ENCODE data around the gene FANCF.
"Not testable (repeated sequence)": the region's sequence is repeated elsewhere in the genome, so short reads cannot be mapped to it uniquely, and the experiment has no call there.

The FANCF gene, protein sequence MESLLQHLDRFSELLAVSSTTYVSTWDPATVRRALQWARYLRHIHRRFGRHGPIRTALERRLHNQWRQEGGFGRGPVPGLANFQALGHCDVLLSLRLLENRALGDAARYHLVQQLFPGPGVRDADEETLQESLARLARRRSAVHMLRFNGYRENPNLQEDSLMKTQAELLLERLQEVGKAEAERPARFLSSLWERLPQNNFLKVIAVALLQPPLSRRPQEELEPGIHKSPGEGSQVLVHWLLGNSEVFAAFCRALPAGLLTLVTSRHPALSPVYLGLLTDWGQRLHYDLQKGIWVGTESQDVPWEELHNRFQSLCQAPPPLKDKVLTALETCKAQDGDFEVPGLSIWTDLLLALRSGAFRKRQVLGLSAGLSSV

DNA sequence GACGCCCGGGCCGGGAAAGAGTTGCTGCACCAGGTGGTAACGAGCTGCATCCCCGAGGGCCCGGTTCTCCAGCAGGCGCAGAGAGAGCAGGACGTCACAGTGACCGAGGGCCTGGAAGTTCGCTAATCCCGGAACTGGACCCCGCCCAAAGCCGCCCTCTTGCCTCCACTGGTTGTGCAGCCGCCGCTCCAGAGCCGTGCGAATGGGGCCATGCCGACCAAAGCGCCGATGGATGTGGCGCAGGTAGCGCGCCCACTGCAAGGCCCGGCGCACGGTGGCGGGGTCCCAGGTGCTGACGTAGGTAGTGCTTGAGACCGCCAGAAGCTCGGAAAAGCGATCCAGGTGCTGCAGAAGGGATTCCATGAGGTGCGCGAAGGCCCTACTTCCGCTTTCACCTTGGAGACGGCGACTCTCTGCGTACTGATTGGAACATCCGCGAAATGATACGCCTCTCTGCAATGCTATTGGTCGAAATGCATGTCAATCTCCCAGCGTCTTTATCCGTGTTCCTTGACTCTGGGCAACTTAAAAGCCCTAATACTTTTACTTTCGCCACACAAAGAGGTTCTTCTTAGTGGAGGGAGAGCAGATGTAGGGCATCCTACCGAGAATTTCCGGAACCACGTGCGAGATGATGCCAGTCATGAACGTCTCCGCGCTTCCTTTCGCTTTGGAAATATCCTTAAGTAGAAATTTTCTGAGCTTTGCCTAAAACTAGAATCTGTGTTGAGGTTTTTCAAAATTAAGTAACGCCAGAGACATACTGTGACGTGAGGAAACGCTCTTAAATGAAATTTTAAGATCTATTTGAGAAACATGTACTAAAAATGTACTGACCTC, at the start of gene FANCF:
Gene FANCF, minus strand, starts transcription at position 376 of the 840 bp plus-strand sequence. Its CDS starts 13 bp downstream, at position 363.
- peak; percentile 49 to 95 (median 88) for DNase-seq

DNA sequence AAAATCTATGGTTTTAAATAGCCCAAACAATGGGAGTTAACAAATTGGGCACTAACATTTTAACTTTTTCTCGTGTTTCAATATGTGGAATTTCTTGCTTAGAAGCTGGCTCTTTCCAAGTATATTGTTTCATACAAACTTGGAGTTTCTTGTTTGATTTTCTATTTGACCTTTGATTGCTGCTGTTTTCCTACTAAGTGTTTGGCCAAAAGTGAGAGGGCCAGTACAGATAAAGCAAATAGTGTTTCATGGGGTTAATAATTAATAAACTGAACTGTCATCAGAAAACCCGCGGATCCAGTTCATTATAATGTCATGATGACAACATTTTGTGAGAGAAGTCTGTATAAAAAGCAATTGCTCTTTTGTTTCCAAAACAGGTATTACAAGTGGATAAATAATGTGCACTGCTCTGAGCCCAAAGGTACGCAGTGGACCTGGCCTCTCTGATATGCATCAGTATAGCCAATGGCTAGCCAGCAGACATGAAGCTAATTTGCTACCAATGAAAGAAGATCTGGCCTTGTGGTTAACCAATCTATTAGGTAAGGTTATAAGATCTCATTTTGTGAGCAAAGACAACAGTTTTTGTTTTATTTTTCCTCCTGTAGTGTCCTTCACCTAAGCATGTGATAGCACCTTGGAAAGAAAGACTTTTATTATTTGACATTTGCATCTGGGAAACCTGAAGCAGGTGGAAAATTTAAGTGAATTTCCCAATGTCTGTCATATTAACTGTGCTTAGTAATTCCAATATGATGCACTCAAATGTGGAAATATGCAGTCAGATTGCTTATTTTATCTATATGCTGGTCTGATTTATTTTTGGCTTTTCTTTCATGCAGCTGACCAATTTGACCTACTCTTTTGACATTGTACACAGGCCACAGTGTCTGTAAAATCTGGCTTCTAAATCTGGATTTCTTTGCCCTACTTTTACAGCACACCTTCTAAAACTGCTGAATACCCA, 49.1 kb upstream of the FANCF start:
- DNase-seq: no peak

DNA sequence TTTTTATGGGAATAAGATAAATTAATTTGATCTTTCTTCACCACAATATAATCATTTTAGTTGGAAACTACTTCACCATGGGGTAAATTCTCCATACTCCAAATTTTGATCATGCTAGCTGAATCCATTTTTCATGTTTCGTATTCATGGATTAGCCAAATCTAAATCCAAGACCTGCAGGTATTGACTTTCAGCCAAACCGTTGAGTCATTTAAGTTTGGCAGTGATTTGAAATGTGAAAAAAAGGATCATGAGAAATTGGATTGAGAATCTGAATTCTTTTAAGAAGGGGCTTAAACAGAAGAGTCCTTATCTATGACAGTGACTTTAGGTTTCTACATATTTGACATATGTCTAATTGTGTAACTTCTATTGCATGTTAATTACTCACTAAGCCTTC, 46.1 kb upstream of the FANCF start:
- no peak for DNase-seq

DNA sequence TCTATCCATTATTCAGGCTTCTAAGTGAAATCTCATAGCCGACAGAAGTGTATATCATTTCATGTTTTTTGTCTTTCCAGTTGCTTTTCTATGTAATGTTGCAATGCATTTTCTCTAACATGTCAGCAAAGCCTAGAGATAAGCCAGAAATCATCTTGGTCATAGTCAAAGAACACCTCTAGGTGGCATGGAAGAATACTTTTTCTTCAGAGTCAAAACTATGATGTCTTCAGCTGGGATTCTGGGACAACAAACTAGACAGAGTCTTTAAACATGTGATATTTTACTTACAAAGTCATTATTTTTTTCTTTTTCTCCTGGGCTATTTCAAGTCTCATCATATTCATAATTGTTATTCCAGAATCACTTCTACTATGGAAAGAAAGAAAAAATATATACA, 45.2 kb upstream of the FANCF start:
- no peak for DNase-seq

DNA sequence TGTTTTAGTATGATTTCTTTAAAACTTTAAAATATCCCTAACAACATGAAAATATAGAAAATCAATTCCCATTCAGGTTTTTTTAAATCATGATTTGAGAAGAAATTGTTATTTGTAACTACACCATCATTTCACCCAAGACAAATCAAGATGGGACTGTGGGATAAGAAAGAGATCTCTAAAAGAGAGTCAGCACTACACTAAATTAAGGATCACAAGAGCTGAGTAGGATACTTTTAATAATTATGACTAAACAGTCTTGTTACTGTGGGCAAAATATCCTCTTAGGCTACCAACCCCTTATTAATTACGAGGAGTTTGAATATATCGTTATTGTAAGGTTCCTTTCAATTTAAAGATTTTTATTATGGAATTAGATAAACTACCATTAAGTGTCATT, 43.7 kb upstream of the FANCF start:
- no peak for DNase-seq

DNA sequence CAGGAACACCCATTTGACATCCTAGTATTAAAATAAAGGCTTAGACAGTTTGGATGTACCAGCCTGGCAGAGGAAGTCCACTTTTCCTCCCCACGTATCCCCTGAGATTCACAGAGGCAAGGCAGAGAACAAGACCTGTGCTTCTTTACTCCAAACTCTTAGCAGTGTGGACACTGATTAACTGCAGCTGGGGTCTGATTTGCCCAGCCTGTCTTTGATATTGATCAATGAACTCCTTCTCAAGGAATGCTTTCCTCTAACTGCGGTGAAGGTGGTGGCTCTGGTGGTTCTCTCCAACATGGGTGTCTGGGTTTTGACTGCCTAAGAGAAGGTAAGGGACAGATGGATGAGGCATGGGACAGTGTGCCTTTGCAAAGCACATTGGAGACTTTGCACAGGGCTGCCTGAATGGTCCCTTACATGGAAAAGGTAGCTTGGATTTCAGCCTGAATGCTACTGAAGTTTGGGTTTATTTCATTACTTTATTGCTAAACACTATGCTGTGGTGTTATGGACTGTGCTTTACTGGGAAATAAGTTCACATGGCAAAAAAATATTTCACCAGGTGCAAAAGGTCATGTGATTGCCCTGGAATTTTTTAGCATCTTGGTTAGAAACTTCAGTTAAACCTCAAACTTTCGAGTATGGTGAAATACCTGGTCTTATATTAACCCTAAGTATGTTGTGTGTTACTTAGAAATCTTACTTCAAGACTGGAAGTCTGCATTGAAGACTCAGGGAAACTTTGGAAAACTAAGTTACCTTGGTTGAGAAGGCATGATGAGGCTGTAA, 42.6 kb upstream of the FANCF start:
- DNase-seq: peak in 1 of 58 donors; percentile 2

DNA sequence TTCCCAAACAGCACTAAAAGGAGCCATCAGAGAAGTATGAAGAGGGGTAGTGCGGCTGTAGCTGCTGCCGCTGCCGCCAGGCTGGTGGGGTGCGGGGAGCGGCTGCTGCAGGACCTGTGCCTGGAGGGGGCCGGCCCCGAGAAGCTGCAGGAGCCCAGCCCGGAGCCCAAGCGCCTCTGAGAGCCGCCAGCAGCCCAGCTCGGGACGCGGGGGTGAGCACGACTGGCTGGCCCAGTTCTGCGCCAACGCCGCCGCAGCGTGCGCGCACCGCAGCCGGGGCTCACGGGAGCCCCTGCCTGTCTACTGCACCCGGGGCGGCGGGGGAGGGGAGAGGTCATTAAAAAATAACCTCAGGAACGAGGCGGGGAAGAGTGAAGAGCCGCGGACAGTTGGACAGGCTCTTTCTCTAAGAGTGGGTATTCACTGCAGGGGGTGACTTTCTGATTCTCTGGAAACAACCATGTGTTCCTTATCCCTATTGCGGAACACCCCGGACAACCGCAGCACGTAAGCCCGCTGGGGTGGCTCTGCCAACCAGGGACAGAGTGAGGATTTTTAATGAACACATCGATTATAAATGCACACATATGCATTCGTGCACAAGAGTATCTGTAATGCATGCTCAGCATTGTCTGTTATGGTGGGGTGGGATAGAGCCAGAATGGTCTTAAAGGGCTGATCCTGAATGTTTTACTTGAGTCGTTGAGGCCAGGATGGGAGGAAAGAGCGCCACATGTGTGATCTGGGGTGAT, 41.2 kb upstream of the FANCF start:
- peak in 51 of 58 donors; percentile 6 to 68 (median 26) for DNase-seq

DNA sequence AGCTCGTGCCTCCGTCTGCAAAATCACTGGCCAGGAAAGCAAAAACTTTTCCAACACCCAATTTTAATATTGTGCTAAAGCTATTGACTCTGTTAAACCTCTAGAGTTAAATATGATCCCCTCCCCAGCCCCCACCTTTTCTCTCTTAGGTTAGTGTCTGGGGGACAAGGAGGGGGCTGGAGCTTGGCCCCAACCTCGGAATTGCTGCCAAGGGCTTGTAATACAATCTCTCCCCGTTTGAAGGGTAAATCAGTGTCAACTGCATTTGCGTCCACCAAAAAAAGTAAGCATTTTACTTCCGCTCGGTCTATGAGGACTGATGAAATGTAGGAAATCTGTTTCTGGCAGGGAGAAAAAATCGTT, 40.7 kb upstream of the FANCF start, which contains the start of gene GAS2:
Gene GAS2, plus strand, starts transcription at position 287 of the 363 bp plus-strand sequence. CDS start 8,259 bp downstream, outside the sequence.
- peak in 2 of 58 donors; percentile 14 to 23 for DNase-seq

DNA sequence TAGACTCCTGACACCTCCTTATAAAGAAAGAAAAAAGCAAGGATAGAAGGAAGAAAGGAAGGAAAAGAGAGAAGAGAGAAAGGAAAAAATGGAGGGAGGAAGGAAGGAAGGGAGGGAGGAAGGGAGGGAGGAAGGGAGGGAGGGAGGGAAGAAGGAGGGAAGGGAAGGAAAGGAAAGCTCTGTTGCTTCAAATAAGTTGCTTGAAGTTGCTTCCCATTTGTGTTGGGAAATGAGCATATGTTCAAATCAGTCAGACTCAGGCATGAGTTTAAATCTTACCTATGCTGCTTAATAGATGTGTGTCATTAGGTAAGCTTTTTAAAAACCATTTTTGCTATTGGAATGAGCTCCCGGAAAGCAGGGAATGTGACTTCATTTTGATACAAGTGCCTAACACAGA, 34.2 kb upstream of the FANCF start:
- no peak for DNase-seq

DNA sequence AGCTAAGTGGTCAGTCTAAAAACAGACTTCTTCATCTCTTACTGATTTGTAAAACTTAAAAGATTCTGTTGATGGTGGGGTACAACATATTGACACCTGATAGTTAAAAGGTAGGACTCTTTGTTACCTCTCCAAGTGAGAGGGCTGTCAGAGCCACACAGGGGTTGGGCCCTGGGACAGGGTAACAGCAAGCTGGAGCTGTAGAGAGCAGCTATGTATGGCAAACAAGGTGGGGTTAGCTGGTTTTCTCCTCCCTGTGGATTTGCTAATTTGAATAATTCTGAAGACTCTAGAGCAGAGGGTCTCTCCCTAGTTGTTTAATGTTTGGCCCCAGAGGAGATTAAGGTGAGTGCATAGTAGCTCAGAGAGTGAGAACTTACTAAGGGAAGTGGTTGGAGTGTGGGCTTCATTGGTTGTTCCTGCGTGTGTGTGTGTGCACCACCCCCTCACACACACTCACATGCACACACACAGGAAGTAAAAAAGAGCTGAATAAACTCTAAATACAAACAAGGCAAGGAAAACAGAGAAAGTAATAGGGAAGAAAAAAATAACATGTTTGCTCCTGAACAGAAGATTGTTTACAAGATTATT, 31.6 kb upstream of the FANCF start:
- DNase-seq: no peak

DNA sequence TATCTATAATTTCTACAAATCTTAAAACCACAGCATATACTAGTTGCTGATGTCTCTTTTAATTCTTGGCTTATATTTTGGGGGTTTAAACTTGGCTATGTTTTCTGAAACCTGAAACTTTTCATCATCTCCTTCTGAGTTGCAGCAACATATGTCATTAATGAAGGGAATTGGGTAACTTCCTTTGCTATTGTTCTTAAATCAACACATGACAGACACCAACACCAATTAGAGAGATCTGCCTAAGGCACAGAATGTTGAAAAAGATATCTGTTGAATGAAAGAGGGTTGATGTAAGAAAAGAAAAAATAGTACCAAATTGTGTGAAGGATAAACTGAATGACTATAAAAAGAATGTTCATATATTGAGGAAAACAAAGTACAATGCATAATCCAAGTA, 30.5 kb upstream of the FANCF start:
- DNase-seq: no peak

DNA sequence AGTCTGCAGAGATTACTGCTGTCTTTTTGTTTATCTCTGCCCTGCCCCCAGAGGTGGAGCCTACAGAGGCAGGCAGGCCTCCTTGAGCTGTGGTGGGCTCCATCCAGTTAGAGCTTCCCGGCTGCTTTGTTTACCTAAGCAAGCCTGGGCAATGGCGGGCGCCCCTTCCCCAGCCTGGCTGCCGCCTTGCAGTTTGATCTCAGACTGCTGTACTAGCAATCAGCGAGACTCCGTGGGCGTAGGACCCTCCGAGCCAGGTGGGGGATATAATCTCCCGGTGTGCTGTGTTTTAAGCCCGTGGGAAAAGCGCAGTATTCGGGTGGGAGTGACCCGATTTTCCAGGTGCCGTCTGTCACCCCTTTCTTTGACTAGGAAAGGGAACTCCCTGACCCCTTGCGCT, 26.7 kb upstream of the FANCF start:
- DNase-seq: not testable (repeated sequence)

DNA sequence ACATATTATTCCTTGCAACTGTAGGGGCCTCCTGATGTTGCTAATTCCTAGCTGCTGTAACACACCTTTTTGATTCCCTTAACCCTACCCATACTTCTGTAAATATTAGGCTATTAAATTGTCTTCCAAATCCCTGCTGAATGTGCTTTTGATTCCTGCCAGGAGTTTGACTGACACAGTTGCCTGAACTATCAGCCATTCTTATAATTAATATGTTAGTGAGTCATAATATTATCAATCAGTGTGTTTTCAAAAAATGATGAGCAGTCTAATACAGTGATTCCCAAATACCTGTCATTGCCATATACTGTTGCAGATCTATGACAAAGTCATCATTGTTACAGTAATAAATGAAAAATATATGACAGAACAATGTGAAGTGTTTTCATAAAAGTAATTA, 15.9 kb upstream of the FANCF start:
- DNase-seq: no peak

DNA sequence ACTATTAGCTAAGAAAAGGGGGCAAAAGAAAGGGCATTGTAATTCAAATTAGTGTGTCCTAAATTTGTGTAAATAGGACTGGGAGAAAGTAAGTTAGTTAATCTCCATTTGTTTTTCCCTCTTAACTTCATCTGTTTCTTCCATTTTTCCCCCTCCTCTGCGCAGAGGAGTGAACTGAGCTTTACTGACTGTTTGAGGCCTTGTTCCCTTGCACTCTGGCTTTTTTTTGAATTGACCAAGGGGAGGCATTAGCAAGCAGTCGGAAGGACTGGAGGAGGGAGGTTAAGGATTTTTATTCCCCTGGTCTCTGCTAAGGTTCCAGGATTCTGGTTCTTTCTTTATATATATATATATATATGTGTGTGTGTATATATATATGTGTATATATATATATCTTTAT, 15.2 kb upstream of the FANCF start:
- no peak for DNase-seq

DNA sequence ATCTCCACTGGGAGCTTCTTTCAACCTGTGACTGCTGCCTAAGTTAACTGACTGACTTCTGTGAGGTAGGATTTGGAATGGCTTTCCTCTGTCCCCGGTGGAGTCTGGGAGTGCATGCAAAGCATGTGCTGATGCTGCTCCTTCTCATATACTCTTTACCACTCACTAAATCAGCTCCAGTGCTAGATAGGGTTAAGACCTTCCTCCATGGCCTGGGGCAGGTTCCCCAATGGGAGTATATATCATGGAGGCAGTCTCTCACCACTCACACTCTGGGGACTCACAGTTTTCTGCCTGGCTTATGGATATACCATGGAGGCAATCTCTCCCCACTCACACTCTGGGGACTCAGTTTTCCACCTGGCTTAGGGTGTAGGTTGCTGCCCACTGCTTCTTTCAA, 10.1 kb upstream of the FANCF start:
- DNase-seq: no peak

DNA sequence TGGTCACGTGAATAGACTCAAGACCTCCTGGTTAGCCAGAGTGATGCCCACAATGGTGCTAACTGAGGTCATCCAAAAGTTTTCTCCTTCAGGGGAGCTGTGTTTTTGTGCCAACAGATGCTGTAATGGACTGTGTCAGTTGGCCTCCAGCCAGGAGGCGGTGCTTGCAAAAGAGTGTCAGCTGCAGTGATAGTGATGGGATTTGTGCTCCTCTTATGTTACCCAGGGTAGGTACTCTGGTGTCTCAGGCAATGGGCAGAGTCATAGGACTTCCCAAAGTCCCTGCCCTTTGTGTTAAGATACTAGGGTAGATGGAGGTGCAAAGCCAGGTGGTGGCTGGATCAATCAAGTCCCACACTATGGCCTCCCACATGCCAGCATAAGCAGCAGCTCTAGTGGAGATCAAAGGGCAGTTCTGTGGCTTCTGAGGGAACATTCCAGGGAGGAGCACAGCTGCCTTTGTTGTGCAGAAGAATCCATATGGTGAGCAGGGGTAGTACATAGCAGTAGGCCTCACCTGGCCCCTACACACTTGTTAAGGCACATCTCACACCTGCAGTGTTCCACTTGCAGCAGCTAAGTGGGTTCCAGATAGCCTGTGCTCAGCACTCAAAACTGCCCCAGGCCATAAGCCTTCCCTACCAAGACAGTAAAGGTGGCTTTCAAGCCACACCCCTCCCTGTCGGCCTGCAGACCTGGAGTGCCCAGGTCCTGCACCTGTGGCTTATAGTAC, 9.4 kb upstream of the FANCF start:
- peak in 2 of 58 donors; percentile 3 to 67 for DNase-seq

DNA sequence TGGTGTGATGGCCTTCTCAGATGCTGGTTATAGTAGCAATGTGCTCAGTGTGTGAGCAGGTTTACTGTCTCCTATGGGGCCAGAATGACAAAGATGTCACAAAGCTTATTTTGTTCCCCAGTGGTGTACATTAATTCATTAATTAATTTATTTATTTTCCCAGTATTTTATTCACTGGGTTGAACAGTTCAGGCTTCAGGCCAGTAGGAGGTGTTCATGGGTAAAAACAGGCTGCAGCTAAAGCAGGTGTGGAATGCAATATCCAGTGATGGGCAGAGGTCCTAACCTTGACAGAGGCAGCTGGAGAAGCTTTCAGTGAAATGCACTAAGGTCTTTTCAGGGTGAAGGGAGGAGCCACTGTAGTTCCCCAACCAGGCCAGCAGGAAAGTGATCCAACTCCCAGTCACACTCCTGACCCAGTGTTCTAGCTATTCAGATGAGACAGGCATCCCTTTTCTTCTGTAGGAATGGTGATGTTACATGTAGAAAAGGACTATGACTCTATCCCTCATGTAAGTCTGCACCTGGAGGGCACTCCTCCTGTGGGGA, 7.8 kb upstream of the FANCF start:
- no peak for DNase-seq

DNA sequence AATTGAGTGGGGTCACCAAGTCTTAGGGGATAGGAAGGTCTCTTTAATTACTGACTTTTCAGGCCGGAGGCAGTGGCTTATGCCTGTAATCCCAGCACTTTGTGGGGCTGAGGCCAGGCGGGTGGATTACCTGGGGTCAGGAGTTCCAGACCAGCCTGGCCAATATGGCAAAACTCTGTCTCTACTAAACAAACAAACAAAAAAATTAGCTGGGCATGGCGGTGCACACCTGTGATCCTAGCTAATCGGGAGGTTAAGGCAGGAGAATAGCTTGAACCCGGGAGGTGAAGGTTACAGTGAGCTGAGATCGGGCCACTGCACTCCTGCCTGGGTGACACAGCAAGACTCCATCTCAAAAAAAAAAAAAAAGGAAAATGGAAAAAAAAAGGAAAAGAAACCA, 1.8 kb upstream of the FANCF start:
- DNase-seq: no peak
